Measurements from ENCODE around the gene THBS3. TPM values are rescaled to one million over a fixed set of nuclear protein-coding genes. Genes with fewer than 3 reads are reported as not detected.

Gene THBS3
- total RNA-seq, 1 donor from 2014 or later: 28.0 TPM

GRCh38 chr1:155202731-155203515 is 4.8 kb downstream of the THBS3 start:
- no peak for DNase-seq (ENCODE audit: extremely low spot score, unreplicated experiment)
- Mint-ChIP-seq H3K4me1 (ENCODE audit: unreplicated experiment) (peaks cover 11% of the 10 kb centered on the region), H3K36me3 (peaks cover 9% of the 10 kb centered on the region), H3K27ac (no peak overlapping the region), H3K9me3 (no peaks in the 10 kb centered on the region), H3K27me3 (no peaks in the 10 kb centered on the region), H3K4me3 (no peak overlapping the region)
- TF ChIP-seq, protein P1, sequence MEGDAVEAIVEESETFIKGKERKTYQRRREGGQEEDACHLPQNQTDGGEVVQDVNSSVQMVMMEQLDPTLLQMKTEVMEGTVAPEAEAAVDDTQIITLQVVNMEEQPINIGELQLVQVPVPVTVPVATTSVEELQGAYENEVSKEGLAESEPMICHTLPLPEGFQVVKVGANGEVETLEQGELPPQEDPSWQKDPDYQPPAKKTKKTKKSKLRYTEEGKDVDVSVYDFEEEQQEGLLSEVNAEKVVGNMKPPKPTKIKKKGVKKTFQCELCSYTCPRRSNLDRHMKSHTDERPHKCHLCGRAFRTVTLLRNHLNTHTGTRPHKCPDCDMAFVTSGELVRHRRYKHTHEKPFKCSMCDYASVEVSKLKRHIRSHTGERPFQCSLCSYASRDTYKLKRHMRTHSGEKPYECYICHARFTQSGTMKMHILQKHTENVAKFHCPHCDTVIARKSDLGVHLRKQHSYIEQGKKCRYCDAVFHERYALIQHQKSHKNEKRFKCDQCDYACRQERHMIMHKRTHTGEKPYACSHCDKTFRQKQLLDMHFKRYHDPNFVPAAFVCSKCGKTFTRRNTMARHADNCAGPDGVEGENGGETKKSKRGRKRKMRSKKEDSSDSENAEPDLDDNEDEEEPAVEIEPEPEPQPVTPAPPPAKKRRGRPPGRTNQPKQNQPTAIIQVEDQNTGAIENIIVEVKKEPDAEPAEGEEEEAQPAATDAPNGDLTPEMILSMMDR (conservative IDR thresholded peaks at IDR 0.05): no peak

DNA sequence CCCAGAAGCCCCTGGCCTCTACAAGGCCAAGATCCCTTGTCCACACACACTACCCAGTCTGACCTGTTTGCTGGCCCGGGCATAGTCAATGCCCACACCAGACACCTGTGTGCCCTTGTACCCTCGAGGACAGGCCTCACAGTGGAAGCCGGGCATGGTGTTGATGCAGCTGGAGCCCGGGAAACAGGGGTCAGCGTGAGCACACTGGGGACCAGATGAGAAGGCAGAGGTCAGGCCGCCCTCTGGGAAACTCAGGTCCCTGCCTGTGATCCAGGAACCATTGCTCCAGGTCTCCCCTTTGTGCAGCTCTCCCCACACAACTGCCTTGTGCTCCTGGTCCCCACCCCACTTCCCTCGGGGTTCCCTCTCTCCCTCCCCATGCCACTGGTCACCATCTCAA is 5.5 kb downstream of the THBS3 start:
- no peak for DNase-seq (ENCODE audit: extremely low spot score, unreplicated experiment)
- Mint-ChIP-seq H3K27me3 (no peaks in the 10 kb centered on the region), H3K4me3 (no peak overlapping the region), H3K36me3 (peaks cover 13% of the 10 kb centered on the region), H3K9me3 (no peaks in the 10 kb centered on the region), H3K27ac (no peak overlapping the region), H3K4me1 (ENCODE audit: unreplicated experiment) (peaks cover 6% of the 10 kb centered on the region)
- TF ChIP-seq, protein P1 (conservative IDR thresholded peaks at IDR 0.05): no peak

DNA sequence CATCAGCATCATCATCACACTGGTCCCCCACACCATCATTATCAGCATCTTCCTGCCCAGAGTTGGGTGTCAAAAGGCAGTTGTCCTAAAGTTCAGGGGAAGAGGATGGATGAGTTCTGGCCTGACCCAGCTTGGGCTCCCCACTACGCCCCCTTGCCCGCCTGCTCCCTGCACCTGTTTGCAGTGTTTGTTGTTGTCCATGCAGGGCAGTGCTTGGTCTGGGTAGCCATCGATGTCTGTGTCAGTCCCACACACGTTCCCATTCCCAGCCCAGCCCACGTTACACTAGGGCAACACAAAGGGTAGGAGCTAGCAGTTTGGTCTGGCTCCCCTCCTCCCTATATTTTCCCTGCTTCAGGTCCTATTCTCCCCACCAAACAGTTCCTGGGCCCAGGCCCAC is 6.8 kb downstream of the THBS3 start:
- peaks cover 13% of the 10 kb centered on the region for H3K36me3 Mint-ChIP-seq
- peaks cover 7% of the 10 kb centered on the region for H3K4me1 Mint-ChIP-seq (ENCODE audit: unreplicated experiment)
- H3K4me3 Mint-ChIP-seq: no peak overlapping the region
- H3K9me3 Mint-ChIP-seq: no peaks in the 10 kb centered on the region
- no peaks in the 10 kb centered on the region for H3K27me3 Mint-ChIP-seq
- TF ChIP-seq, protein P1 (conservative IDR thresholded peaks at IDR 0.05): no peak
- no peak overlapping the region for H3K27ac Mint-ChIP-seq
- DNase-seq (ENCODE audit: extremely low spot score, unreplicated experiment): no peak

- H3K9me3 Mint-ChIP-seq: no peaks in the 10 kb centered on the region
- no peak for DNase-seq (ENCODE audit: extremely low spot score, unreplicated experiment)
- peaks cover 15% of the 10 kb centered on the region for H3K4me1 Mint-ChIP-seq (ENCODE audit: unreplicated experiment)
- no peak overlapping the region for H3K27ac Mint-ChIP-seq
- H3K36me3 Mint-ChIP-seq: peaks cover 13% of the 10 kb centered on the region
- H3K4me3 Mint-ChIP-seq: no peak overlapping the region
- TF ChIP-seq, protein P1 (conservative IDR thresholded peaks at IDR 0.05): no peak
- no peaks in the 10 kb centered on the region for H3K27me3 Mint-ChIP-seq
Measured at GRCh38 chr1:155199792-155200191, 7.9 kb downstream of the THBS3 start.

DNA sequence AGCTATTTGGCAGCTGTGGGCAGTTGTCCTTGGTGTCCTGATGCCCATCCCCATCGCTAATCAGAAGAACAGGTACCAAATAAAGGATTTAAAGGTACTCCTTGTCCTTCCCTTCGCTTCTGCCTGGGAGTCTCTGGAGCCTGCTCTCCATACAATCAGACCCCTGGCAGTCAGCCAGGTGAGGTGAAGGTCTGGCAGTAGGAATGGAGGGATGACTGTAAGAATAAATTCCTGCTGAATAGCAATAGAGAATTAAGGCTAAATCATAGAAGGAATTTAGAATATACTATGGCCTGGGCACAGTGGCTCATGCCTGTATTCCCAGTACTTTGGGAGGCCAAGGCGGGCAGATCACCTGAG is 9.2 kb downstream of the THBS3 start:
- Mint-ChIP-seq H3K27me3 (no peaks in the 10 kb centered on the region), H3K4me3 (no peak overlapping the region), H3K9me3 (no peaks in the 10 kb centered on the region), H3K27ac (no peak overlapping the region), H3K4me1 (ENCODE audit: unreplicated experiment) (peaks cover 24% of the 10 kb centered on the region), H3K36me3 (peaks cover 13% of the 10 kb centered on the region)
- TF ChIP-seq, protein P1 (conservative IDR thresholded peaks at IDR 0.05): no peak
- no peak for DNase-seq (ENCODE audit: extremely low spot score, unreplicated experiment)

All from type B pancreatic cell (in vitro differentiated cells).